HCT116 (cell line): ENCODE results near the gene MDFIC. TPM values are rescaled to one million over a fixed set of nuclear protein-coding genes. Genes with fewer than 3 reads are reported as not detected.

Experiments used
- ATAC-seq: fragments of 200-7000 bp; cut with Tn5 transposase; 2 replicates; pipeline ENCODE4 v1.9.1; 2020; ENCODE audit warnings: mild to moderate bottlenecking, moderate library complexity
- BruUV-seq: library from RNA; stranded (reverse); fragments of 400-500 nt; replicated peaks from 2 replicates; lab custom pipeline; 2021; lab: Mats Ljungman, UMichigan
- CTCF ChIA-PET: fragments of 300-600 bp; sonication (Branson Sonifier 250); formaldehyde crosslinking; loops from one replicate; lab custom pipeline; 2021; ENCODE audit warnings: antibody characterized with exemption; lab: Charles Lee
- POLR2A ChIA-PET: fragments of 300-600, 350-600 bp; sonication (Branson Sonifier 250); formaldehyde crosslinking; loops from one replicate; lab custom pipeline; 2021; ENCODE audit warnings: antibody characterized with exemption; lab: Charles Lee
- RAD21 ChIA-PET, 2 experiments: fragments of 300-600 bp; sonication (Branson Sonifier 250); formaldehyde crosslinking; loops; one replicate each; lab custom pipeline; 2023; ENCODE audit warnings: low total read pairs in 2 of 2; ENCODE audit not compliant: uncharacterized antibody in 2 of 2, unreplicated experiment in 2 of 2, low non-redundant PET in 1 of 2; lab: Charles Lee
- DNase-seq: peaks from one replicate; pipeline ENCODE4 v3.0.0-alpha.2; 2010; ENCODE audit warnings: low read depth, low spot score
- H2AFZ ChIP-seq: fragments of 200-600 bp; shearing (Covaris generic), sonication (generic); 2 replicates; pipeline ENCODE4 v1.6.1; 2017; ENCODE audit warnings: low read depth, mixed run types, mixed read lengths, antibody characterized with exemption, low read length; ENCODE audit not compliant: poor library complexity, severe bottlenecking
- H3K27ac ChIP-seq: 2 replicates; pipeline ENCODE4 v1.5.1; 2012; ENCODE audit warnings: low read depth, low read length
- H3K27me3 ChIP-seq: fragments of 200-600 bp; sonication (generic); 2 replicates; pipeline ENCODE4 v1.6.1; 2016; ENCODE audit warnings: mixed run types, low read length, mixed read lengths; ENCODE audit not compliant: insufficient read depth
- H3K36me3 ChIP-seq, 2 experiments: fragments of 200-500 bp in 1 of 2; fragments of 200-600 bp in 1 of 2; sonication (Bioruptor generic) in 1 of 2; sonication (generic) in 1 of 2; 2 replicates each; pipeline versions ENCODE4 v1.5.1 to v1.6.1; 2014 to 2016; ENCODE audit warnings: low read length in 2 of 2, inconsistent platforms in 1 of 2, mixed read lengths in 1 of 2, mixed run types in 1 of 2; ENCODE audit not compliant: insufficient read depth in 2 of 2, control insufficient read depth in 1 of 2
- H3K4me1 ChIP-seq, 2 experiments: fragments of 200-600 bp in 1 of 2; sonication (generic) in 1 of 2; 2 replicates each; pipeline versions ENCODE4 v1.5.1 to v1.6.1; 2012 to 2017; ENCODE audit warnings: low read length in 2 of 2, inconsistent platforms in 1 of 2, mild to moderate bottlenecking in 1 of 2, mixed read lengths in 1 of 2, mixed run types in 1 of 2, moderate library complexity in 1 of 2; ENCODE audit not compliant: insufficient read depth in 2 of 2, control insufficient read depth in 1 of 2
- H3K4me2 ChIP-seq: fragments of 200-600 bp; sonication (generic); 2 replicates; pipeline ENCODE4 v1.6.1; 2017; ENCODE audit warnings: mixed run types, low read length, mixed read lengths
- H3K4me3 ChIP-seq, 2 experiments: fragments of 200-600 bp in 1 of 2; sonication (generic) in 1 of 2; replicated peaks in 1 of 2; 2 replicates each; pipeline ENCODE4 v1.5.1; 2011 to 2016; ENCODE audit warnings: low read length in 2 of 2, control low read depth in 1 of 2, low read depth in 1 of 2, mild to moderate bottlenecking in 1 of 2, mixed read lengths in 1 of 2, mixed run types in 1 of 2
- H3K79me2 ChIP-seq: fragments of 200-600 bp; sonication (generic); 2 replicates; pipeline ENCODE4 v1.6.1; 2017; ENCODE audit warnings: mild to moderate bottlenecking, mixed run types, low read length, moderate library complexity, mixed read lengths; ENCODE audit not compliant: insufficient read depth
- H3K9ac ChIP-seq: fragments of 200-600 bp; sonication (generic); 2 replicates; pipeline ENCODE4 v1.6.1; 2016; ENCODE audit warnings: low read length, mixed read lengths
- H3K9me2 ChIP-seq: fragments of 200-600 bp; sonication (generic), shearing (Covaris generic); 2 replicates; pipeline ENCODE4 v1.6.1; 2017; ENCODE audit warnings: mixed run types, mild to moderate bottlenecking, moderate library complexity; ENCODE audit not compliant: insufficient read depth
- H3K9me3 ChIP-seq, 2 experiments: fragments of 200-500 bp in 1 of 2; fragments of 200-600 bp in 1 of 2; sonication (Bioruptor generic) in 1 of 2; sonication (generic) in 1 of 2; 2 replicates each; pipeline ENCODE4 v1.6.1; 2014 to 2017; ENCODE audit warnings: low read length in 2 of 2, mixed read lengths in 2 of 2, inconsistent platforms in 1 of 2, low read depth in 1 of 2, mild to moderate bottlenecking in 1 of 2, mixed run types in 1 of 2, moderate library complexity in 1 of 2; ENCODE audit not compliant: control insufficient read depth in 1 of 2, insufficient read depth in 1 of 2
- H4K20me1 ChIP-seq: fragments of 200-600 bp; sonication (generic), shearing (Covaris generic); 2 replicates; pipeline ENCODE4 v1.6.1; 2017; ENCODE audit warnings: mixed run types, mild to moderate bottlenecking, moderate library complexity; ENCODE audit not compliant: insufficient read depth
- CBX3 ChIP-seq: IDR thresholded peaks from 2 replicates; pipeline ENCODE4 v1.6.1; 2012; ENCODE audit warnings: low read depth
- EZH2 ChIP-seq: fragments of 200-600 bp; sonication (generic); IDR thresholded peaks from 2 replicates; pipeline ENCODE4 v1.6.1; 2017; ENCODE audit warnings: antibody characterized with exemption, mixed run types
- EZH2phosphoT487 ChIP-seq: fragments of 200-600 bp; IDR thresholded peaks from 2 replicates; pipeline ENCODE4 v1.6.1; 2018; ENCODE audit warnings: antibody characterized with exemption, borderline replicate concordance
- FOSL1 ChIP-seq: IDR thresholded peaks from 2 replicates; pipeline ENCODE4 v1.6.1; 2012; ENCODE audit warnings: low read depth
- JUND ChIP-seq: IDR thresholded peaks from 2 replicates; pipeline ENCODE4 v1.6.1; 2012
- POLR2A ChIP-seq: IDR thresholded peaks from 2 replicates; pipeline ENCODE4 v1.7.0; 2011; ENCODE audit warnings: borderline replicate concordance; ENCODE audit not compliant: insufficient read depth, insufficient read length; ENCODE audit errors: extremely low read depth
- POLR2AphosphoS5 ChIP-seq: IDR thresholded peaks from 2 replicates; pipeline ENCODE4 v1.6.1; 2011; ENCODE audit warnings: mild to moderate bottlenecking, low read depth, low read length, moderate library complexity
- RAD21 ChIP-seq: IDR thresholded peaks from 2 replicates; pipeline ENCODE4 v1.6.1; 2012; ENCODE audit warnings: low read depth, mild to moderate bottlenecking
- SIN3A ChIP-seq: IDR thresholded peaks from 2 replicates; pipeline ENCODE4 v1.6.1; 2012; ENCODE audit warnings: low read depth
- SP1 ChIP-seq: IDR thresholded peaks from 2 replicates; pipeline ENCODE4 v1.6.1; 2012; ENCODE audit warnings: low read depth
- SRF ChIP-seq: IDR thresholded peaks from 2 replicates; pipeline ENCODE4 v1.6.1; 2012; ENCODE audit warnings: low read depth
- YY1 ChIP-seq: IDR thresholded peaks from 2 replicates; pipeline ENCODE4 v1.6.1; 2011; ENCODE audit warnings: low read length, low read depth, moderate library complexity, mild to moderate bottlenecking; ENCODE audit not compliant: insufficient replicate concordance; ENCODE audit errors: extremely low read depth
- ZFX ChIP-seq: fragments of 450-650 bp; IDR thresholded peaks from 2 replicates; pipeline ENCODE4 v1.6.1; 2017
- intact Hi-C: fragments of 100-400 bp; cut with micrococcal nuclease; formaldehyde crosslinking; loops from 2 replicates; pipeline ENCODE4 v1.10.0; 2022
- total RNA-seq: library from RNA; stranded (reverse); gene quantifications from one replicate; pipeline ENCODE4 v1.2.1, GENCODE V29; 2021; ENCODE audit not compliant: unreplicated experiment

MDFIC gene
- total RNA-seq, 1 experiment from 2014 or later: 8.3 TPM

DNA sequence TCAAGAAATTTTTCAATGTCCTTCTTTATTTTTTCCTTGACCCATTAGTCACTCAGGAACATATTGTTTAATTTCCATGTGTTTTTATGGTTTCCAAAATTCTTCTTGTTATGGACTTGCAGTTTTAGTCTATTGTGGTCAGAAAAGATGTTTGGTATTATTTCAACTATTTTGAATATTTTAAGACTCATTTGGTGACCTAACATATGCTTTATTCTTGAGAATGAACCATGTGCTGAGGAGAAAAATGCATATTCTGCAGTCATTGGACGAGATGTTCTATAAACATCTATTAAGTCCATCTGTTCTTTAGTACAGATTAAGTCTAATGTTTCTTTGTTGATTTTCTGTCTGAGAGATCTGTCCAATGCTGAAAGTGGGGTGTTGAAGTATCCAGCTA lies 42.3 kb upstream of the MDFIC start:
- H3K4me3 ChIP-seq: no peak overlapping the region
- no peak overlapping the region for H3K27ac ChIP-seq
- H3K27me3 ChIP-seq: no peaks in the 10 kb centered on the region
- ATAC-seq (no peak), DNase-seq (no peak)
- CTCF ChIA-PET: no interaction called here
- H3K9ac ChIP-seq: no peak overlapping the region
- intact Hi-C loops: no loop called here
- no peaks in the 10 kb centered on the region for H4K20me1 ChIP-seq
- no peaks in the 10 kb centered on the region for H3K79me2 ChIP-seq
- H3K9me3 ChIP-seq: peaks cover 0 to 5% of the 10 kb centered on the region in 2 experiments; a peak in 1 of 4 replicates
- no peaks in the 10 kb centered on the region for H3K9me2 ChIP-seq
- H2AFZ ChIP-seq: no peak overlapping the region
- POLR2A ChIA-PET: no interaction called here
- RAD21 ChIA-PET: no interaction called here
- no peak for TF ChIP-seq SIN3A
- TF ChIP-seq EZH2: no peak
- no peak for TF ChIP-seq YY1
- no peak for TF ChIP-seq JUND
- TF ChIP-seq CBX3: no peak
- TF ChIP-seq SRF: no peak
- TF ChIP-seq RAD21: no peak
- no peak for TF ChIP-seq POLR2A
- no peak for TF ChIP-seq EZH2phosphoT487
- no peak for TF ChIP-seq ZFX
- BruUV-seq: no TSS peak
- no peak overlapping the region for H3K4me2 ChIP-seq
- no peaks in the 10 kb centered on the region for H3K4me1 ChIP-seq
- H3K36me3 ChIP-seq: no peaks in the 10 kb centered on the region

DNA sequence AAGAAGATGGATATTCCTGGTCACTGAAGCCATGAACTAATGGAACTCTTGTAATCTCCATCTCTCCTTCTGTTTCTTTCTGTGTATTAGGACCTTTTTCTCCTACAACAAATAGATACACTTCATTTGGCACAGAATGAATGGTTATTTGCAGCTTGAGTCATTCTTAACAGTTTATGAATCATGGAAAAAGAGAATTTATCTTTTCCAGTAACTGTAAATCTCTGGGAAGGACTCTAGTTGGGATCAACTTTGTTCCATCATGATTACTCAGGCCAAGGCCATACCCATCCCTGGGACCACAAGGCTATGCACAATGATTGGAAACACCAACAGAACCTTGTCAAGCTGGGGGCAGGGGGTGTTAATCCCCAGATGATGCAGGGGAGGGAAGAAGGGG lies 36.1 kb upstream of the MDFIC start:
- Histone ChIP-seq H3K9ac (no peak overlapping the region), H3K36me3 (no peaks in the 10 kb centered on the region), H3K9me3 (no peaks in the 10 kb centered on the region), H3K9me2 (no peaks in the 10 kb centered on the region), H3K4me1 (peaks cover 10 to 30% of the 10 kb centered on the region in 2 experiments; a peak in 3 of 4 replicates), H3K27ac (no peak overlapping the region), H3K4me2 (no peak overlapping the region), H2AFZ (no peak overlapping the region), H4K20me1 (no peaks in the 10 kb centered on the region), H3K79me2 (no peaks in the 10 kb centered on the region), H3K27me3 (no peaks in the 10 kb centered on the region), H3K4me3 (no peak overlapping the region)
- intact Hi-C loops: no loop called here
- ChIA-PET RAD21 (no interaction called here), CTCF (no interaction called here), POLR2A (no interaction called here)
- no peak for DNase-seq
- TF ChIP-seq POLR2AphosphoS5: no peak
- peak; percentile 43; the same call in 1 of the 2 replicates for TF ChIP-seq FOSL1
- peak; percentile 30; the same call in 1 of the 2 replicates for TF ChIP-seq SP1
- peak; percentile 37; the same call in 1 of the 2 replicates for TF ChIP-seq JUND
- no peak for ATAC-seq
- BruUV-seq: no TSS peak
